Measurements from ENCODE around the gene MCTS1.
"Not testable (repeated sequence)": the region's sequence is repeated elsewhere in the genome, so short reads cannot be mapped to it uniquely, and the experiment has no call there.

The MCTS1 gene

GRCh38 chrX:120625371-120625770, 21.5 kb downstream of the MCTS1 start:
- TF ChIP-seq CTCF (conservative IDR thresholded peaks at IDR 0.05; ENCODE audit: low read length), result no peak
- peak; percentile 74 for DNase-seq (ENCODE audit: low read depth)
- H3K4me3 ChIP-seq (ENCODE audit: low read length), result peak overlapping the region; percentile 17; the same call in 1 of the 2 replicates

- TF ChIP-seq CTCF (conservative IDR thresholded peaks at IDR 0.05; ENCODE audit: low read length), result no peak
- peak within 1 kb of the TSS; percentile 75 for H3K4me3 ChIP-seq (ENCODE audit: low read length)
- peak; percentile 91 for DNase-seq (ENCODE audit: low read depth)
These were observed 26.0 kb downstream of the MCTS1 start, which contains the start of gene C1GALT1C1 for GRCh38 chrX:120629667-120630537. Gene C1GALT1C1 (minus strand): TSS chrX:120630054. CDS start chrX:120627166, 2,888 bp downstream.

GRCh38 chrX:120638619-120639018, 34.7 kb downstream of the MCTS1 start:
- H3K4me3 ChIP-seq (ENCODE audit: low read length), result no peak overlapping the region
- TF ChIP-seq CTCF (conservative IDR thresholded peaks at IDR 0.05; ENCODE audit: low read length), result no peak

GRCh38 chrX:120642871-120643270, 39.0 kb downstream of the MCTS1 start:
- TF ChIP-seq CTCF (conservative IDR thresholded peaks at IDR 0.05; ENCODE audit: low read length), result no peak
- no peak overlapping the region for H3K4me3 ChIP-seq (ENCODE audit: low read length)
- no peak for DNase-seq (ENCODE audit: low read depth)

More at GRCh38 chrX:120638619-120639018, 34.7 kb downstream of the MCTS1 start:
- DNase-seq (ENCODE audit: low read depth), result no peak

GRCh38 chrX:120647127-120647526, 43.2 kb downstream of the MCTS1 start:
- no peak overlapping the region for H3K4me3 ChIP-seq (ENCODE audit: low read length)
- TF ChIP-seq CTCF (conservative IDR thresholded peaks at IDR 0.05; ENCODE audit: low read length), result no peak
- DNase-seq (ENCODE audit: low read depth), result no peak

GRCh38 chrX:120652256-120652655, 48.4 kb downstream of the MCTS1 start:
- H3K4me3 ChIP-seq (ENCODE audit: low read length); DNase-seq (ENCODE audit: low read depth): not testable (repeated sequence)

- no peak for TF ChIP-seq CTCF (conservative IDR thresholded peaks at IDR 0.05; ENCODE audit: low read length)
- no peak overlapping the region for H3K4me3 ChIP-seq (ENCODE audit: low read length)
- DNase-seq (ENCODE audit: low read depth), result peak; percentile 45
These were observed 49.1 kb downstream of the MCTS1 start for GRCh38 chrX:120653000-120653399.

Measured in AG10803 (cell line).